ENCODE results near the gene CATSPERB. TPM values are rescaled to one million over a fixed set of nuclear protein-coding genes. Genes with fewer than 3 reads are reported as not detected.

CATSPERB gene
- total RNA-seq, 1 donor, result 0.81 TPM

DNA sequence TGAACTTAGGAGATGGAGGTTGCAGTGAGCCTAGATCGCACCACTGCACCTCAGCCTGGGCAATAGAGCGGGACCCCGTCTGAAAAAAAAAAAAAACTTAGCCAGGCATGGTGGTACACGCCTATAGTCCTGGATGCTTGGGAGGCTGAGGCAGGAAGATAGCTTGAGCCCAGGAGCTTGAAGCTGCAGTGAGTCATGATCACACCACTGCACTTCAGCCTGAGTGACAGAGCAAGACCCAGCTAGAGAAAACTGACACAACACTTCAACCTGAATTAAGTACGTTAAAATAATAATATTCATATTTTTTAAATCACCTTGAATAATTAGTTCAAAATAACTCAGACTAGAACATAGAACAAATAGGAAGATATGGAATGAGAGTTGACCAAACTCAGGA is 5.7 kb upstream of the CATSPERB start:
- TF ChIP-seq, protein P1, sequence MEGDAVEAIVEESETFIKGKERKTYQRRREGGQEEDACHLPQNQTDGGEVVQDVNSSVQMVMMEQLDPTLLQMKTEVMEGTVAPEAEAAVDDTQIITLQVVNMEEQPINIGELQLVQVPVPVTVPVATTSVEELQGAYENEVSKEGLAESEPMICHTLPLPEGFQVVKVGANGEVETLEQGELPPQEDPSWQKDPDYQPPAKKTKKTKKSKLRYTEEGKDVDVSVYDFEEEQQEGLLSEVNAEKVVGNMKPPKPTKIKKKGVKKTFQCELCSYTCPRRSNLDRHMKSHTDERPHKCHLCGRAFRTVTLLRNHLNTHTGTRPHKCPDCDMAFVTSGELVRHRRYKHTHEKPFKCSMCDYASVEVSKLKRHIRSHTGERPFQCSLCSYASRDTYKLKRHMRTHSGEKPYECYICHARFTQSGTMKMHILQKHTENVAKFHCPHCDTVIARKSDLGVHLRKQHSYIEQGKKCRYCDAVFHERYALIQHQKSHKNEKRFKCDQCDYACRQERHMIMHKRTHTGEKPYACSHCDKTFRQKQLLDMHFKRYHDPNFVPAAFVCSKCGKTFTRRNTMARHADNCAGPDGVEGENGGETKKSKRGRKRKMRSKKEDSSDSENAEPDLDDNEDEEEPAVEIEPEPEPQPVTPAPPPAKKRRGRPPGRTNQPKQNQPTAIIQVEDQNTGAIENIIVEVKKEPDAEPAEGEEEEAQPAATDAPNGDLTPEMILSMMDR (IDR thresholded peaks at IDR 0.05; ENCODE audit: insufficient read depth, low read length), result no peak
- H3K4me3 ChIP-seq (ENCODE audit: low read depth, low read length), result no peak overlapping the region
- no peak for DNase-seq (ENCODE audit: low read depth)

GRCh38 chr14:91732859-91733477 is 1.1 kb upstream of the CATSPERB start:
- TF ChIP-seq, protein P1 (IDR thresholded peaks at IDR 0.05; ENCODE audit: insufficient read depth, low read length), result no peak
- no peak overlapping the region for H3K4me3 ChIP-seq (ENCODE audit: low read depth, low read length)
- peak; percentile 43 for DNase-seq (ENCODE audit: low read depth)

GRCh38 chr14:91732439-91732838 is 553 bp upstream of the CATSPERB start:
- no peak for DNase-seq (ENCODE audit: low read depth)
- TF ChIP-seq, protein P1 (IDR thresholded peaks at IDR 0.05; ENCODE audit: insufficient read depth, low read length), result no peak
- H3K4me3 ChIP-seq (ENCODE audit: low read depth, low read length), result no peak overlapping the region

GRCh38 chr14:91731018-91731417 is 868 bp downstream of the CATSPERB start:
- TF ChIP-seq, protein P1 (IDR thresholded peaks at IDR 0.05; ENCODE audit: insufficient read depth, low read length), result no peak

GRCh38 chr14:91729756-91730155 is 2.1 kb downstream of the CATSPERB start:
- TF ChIP-seq, protein P1 (IDR thresholded peaks at IDR 0.05; ENCODE audit: insufficient read depth, low read length), result no peak
- DNase-seq (ENCODE audit: low read depth), result peak; percentile 49
- no peak overlapping the region for H3K4me3 ChIP-seq (ENCODE audit: low read depth, low read length)

More at GRCh38 chr14:91731018-91731417, 868 bp downstream of the CATSPERB start:
- DNase-seq (ENCODE audit: low read depth), result no peak
- H3K4me3 ChIP-seq (ENCODE audit: low read depth, low read length), result no peak overlapping the region

DNA sequence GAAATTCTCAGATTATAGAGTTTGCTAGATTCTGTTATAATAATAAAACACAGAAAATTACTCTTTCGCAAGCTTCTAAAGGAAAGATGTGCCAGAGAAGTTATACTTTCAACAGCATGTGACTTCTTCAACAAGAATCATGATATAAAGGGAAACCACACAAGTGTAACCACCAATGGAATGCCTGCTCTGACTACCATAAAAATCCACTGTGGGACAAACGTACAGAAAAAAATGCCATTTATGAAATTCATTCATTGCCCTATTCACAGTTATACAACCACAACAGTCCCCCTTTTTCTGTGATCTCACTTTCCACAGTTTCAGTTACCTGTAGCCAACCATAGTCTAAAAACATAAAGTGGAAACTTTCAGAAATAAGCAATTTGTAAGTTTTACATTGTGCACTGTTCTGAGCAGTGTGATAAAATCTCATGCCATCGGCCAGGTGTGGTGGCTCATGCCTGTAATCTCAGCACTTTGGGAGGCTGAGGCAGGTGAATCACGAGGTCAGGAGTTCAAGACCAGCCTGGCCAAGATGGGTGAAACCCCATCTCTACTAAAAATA is 3.2 kb downstream of the CATSPERB start:
- DNase-seq (ENCODE audit: low read depth), result peak; percentile 47
- H3K4me3 ChIP-seq (ENCODE audit: low read depth, low read length), result no peak overlapping the region
- TF ChIP-seq, protein P1 (IDR thresholded peaks at IDR 0.05; ENCODE audit: insufficient read depth, low read length), result no peak
